Panc1 (cell line): ENCODE data around the gene CEP120. TPM values are rescaled to one million over a fixed set of nuclear protein-coding genes. Genes with fewer than 3 reads are reported as not detected.
"Not testable (repeated sequence)": the region's sequence is repeated elsewhere in the genome, so short reads cannot be mapped to it uniquely, and the experiment has no call there.

Source experiments
- ATAC-seq: fragments of 200-7000 bp; cut with Tn5 transposase; 2 replicates; pipeline ENCODE4 v1.9.1; 2020; ENCODE audit warnings: mild to moderate bottlenecking, moderate library complexity
- BruUV-seq: library from RNA; stranded (reverse); fragments of 400-500 nt; replicated peaks from 2 replicates; lab custom pipeline; 2021; lab: Mats Ljungman, UMichigan
- CTCF ChIA-PET: fragments of 300-600 bp; sonication (Branson Sonifier 250); formaldehyde crosslinking; loops from one replicate; lab custom pipeline; 2022; ENCODE audit warnings: antibody characterized with exemption; lab: Charles Lee
- POLR2A ChIA-PET: fragments of 300-600 bp; sonication (Branson Sonifier 250); formaldehyde crosslinking; loops from one replicate; lab custom pipeline; 2022; ENCODE audit warnings: antibody characterized with exemption; lab: Charles Lee
- DNase-seq: peaks from one replicate; pipeline ENCODE4 v3.0.0-alpha.2; 2010; ENCODE audit warnings: low read depth, low spot score
- H3K27ac ChIP-seq: 2 replicates; pipeline ENCODE4 v1.5.1; 2011; ENCODE audit warnings: mild to moderate bottlenecking, low read length, inconsistent platforms
- H3K27me3 ChIP-seq: fragments of 200-500 bp; sonication (Bioruptor generic); 2 replicates; pipeline ENCODE4 v1.6.0; 2014; ENCODE audit warnings: low read length, inconsistent platforms; ENCODE audit not compliant: control insufficient read depth, insufficient read depth
- H3K36me3 ChIP-seq: fragments of 200-500 bp; sonication (Bioruptor generic); 2 replicates; pipeline ENCODE4 v1.5.1; 2014; ENCODE audit warnings: inconsistent platforms, mild to moderate bottlenecking, low read length, moderate library complexity; ENCODE audit not compliant: control insufficient read depth, insufficient read depth
- H3K4me1 ChIP-seq: 2 replicates; pipeline ENCODE4 v1.5.1; 2011; ENCODE audit warnings: inconsistent platforms, mild to moderate bottlenecking, low read length, moderate library complexity; ENCODE audit not compliant: control insufficient read depth, insufficient read depth
- H3K4me3 ChIP-seq, 2 experiments: 2 replicates each; pipeline ENCODE4 v1.5.1; 2011 to 2012; ENCODE audit warnings: low read depth in 2 of 2, low read length in 2 of 2, mild to moderate bottlenecking in 2 of 2, inconsistent platforms in 1 of 2, moderate library complexity in 1 of 2
- H3K9me3 ChIP-seq: fragments of 200-500 bp; sonication (Bioruptor generic); 2 replicates; pipeline ENCODE4 v1.5.1; 2014; ENCODE audit warnings: low read depth, mild to moderate bottlenecking, inconsistent platforms, low read length, moderate library complexity; ENCODE audit not compliant: control insufficient read depth, insufficient read depth
- POLR2AphosphoS5 ChIP-seq: IDR thresholded peaks from 2 replicates; pipeline ENCODE4 v1.6.1; 2012; ENCODE audit warnings: mild to moderate bottlenecking, low read depth, low read length, moderate library complexity
- SIN3A ChIP-seq: IDR thresholded peaks from 2 replicates; pipeline ENCODE4 v1.6.1; 2012; ENCODE audit warnings: low read depth, mild to moderate bottlenecking, low read length, moderate library complexity, borderline replicate concordance; ENCODE audit not compliant: insufficient read depth
- TCF7L2 ChIP-seq: IDR thresholded peaks from 2 replicates; pipeline ENCODE4 v1.6.1; 2011; ENCODE audit warnings: mild to moderate bottlenecking, low read depth, low read length, inconsistent platforms
- in situ Hi-C: cut with HindIII; loops from 2 replicates; pipeline ENCODE4 v1.10.0; 2016; ENCODE audit warnings: low sequenced_read_pairs, low pct_unique_long_range_greater_than_20kb
- intact Hi-C: fragments of 100-400 bp; cut with micrococcal nuclease; formaldehyde crosslinking; loops from one replicate; pipeline ENCODE4 v1.10.0; 2022; ENCODE audit not compliant: unreplicated experiment
- total RNA-seq: library from RNA; stranded (reverse); gene quantifications from one replicate; pipeline ENCODE4 v1.2.1, GENCODE V29; 2021; ENCODE audit not compliant: unreplicated experiment
- TF ChIP-seq, protein P1 (sequence below): fragments of 450-650 bp; IDR thresholded peaks from 2 replicates; pipeline ENCODE4 v1.5.1; 2017; ENCODE audit warnings: mild to moderate bottlenecking
- TF ChIP-seq, protein P2 (sequence below), 2 experiments: IDR thresholded peaks; 2 replicates each; pipeline ENCODE4 v1.6.1; 2011 to 2012; ENCODE audit warnings: low read depth in 2 of 2, control low read depth in 1 of 2, low read length in 1 of 2, mild to moderate bottlenecking in 1 of 2, moderate library complexity in 1 of 2; ENCODE audit not compliant: insufficient read depth in 1 of 2

Gene CEP120
- total RNA-seq, 1 experiment from 2014 or later: 20.1 TPM

DNA sequence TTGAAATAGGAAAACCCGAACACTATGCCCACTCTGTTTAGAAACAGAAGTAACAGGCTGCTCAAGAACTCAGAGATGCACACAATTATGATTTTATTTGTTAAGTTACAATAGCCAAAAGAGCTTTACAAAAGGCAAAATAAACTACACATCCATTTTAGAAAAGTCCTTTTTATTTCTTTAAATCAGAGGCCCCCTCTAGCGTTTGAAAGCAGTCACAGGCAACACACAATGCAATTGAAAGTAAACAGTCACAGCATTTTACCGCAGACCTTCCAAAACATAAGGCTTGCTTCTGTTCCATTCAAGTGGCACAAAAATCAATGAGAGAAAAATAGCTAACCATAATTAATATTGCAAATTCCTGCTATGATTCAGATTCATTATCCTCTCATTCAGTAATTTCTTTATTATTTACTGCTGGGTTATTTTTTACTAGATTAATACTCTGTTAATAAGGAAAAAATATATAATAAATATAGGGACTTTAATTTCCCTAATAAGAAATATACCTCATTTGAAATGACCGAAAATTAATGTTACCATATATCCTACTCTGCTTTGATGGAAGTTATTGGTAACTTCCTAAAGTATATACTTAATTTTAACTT is 78.3 kb downstream of the CEP120 start:
- DNase-seq (peak; percentile 18), ATAC-seq (no peak)
- no TSS peak for BruUV-seq
- no peaks in the 10 kb centered on the region; the same call in 1 of the 2 replicates for H3K27me3 ChIP-seq
- in situ Hi-C loops (no loop called here), intact Hi-C loops (loop anchor here (5.0 to 10.0 kb wide), 2 partner anchors 310 to 828 kb away; partner anchors contain the start of gene PPIC)
- H3K4me1 ChIP-seq: no peaks in the 10 kb centered on the region
- ChIA-PET POLR2A (no interaction called here), CTCF (interaction anchor here (1.0 kb wide), 1 partner anchor 829 kb away, joined by 3 read pairs; no protein-coding TSS in a partner anchor)
- H3K36me3 ChIP-seq: no peaks in the 10 kb centered on the region
- H3K27ac ChIP-seq: no peak overlapping the region
- H3K4me3 ChIP-seq: no peak overlapping the region
- H3K9me3 ChIP-seq: no peaks in the 10 kb centered on the region
- TF ChIP-seq, protein P1, sequence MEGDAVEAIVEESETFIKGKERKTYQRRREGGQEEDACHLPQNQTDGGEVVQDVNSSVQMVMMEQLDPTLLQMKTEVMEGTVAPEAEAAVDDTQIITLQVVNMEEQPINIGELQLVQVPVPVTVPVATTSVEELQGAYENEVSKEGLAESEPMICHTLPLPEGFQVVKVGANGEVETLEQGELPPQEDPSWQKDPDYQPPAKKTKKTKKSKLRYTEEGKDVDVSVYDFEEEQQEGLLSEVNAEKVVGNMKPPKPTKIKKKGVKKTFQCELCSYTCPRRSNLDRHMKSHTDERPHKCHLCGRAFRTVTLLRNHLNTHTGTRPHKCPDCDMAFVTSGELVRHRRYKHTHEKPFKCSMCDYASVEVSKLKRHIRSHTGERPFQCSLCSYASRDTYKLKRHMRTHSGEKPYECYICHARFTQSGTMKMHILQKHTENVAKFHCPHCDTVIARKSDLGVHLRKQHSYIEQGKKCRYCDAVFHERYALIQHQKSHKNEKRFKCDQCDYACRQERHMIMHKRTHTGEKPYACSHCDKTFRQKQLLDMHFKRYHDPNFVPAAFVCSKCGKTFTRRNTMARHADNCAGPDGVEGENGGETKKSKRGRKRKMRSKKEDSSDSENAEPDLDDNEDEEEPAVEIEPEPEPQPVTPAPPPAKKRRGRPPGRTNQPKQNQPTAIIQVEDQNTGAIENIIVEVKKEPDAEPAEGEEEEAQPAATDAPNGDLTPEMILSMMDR: peak; percentile 68; the same call in 1 of the 2 replicates
- no peak for TF ChIP-seq POLR2AphosphoS5

DNA sequence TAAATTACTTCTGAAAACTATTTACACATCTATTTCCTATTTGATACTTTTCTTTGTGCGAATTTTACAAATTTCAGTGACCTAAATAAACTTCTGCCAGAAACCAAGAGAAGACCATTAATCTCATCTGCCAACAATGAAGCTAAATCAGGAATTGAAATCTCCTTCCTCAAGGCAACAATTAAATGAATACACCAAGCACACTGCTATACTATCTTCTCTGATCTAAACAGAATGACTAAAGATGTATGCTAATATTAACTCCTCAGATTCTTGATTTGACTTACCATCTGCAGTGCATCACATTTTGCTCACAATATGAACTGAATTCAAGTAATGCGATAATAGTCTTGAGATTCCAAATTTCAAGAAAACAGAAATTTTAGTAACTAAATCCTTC is 82.3 kb downstream of the CEP120 start:
- Histone ChIP-seq H3K9me3 (no peaks in the 10 kb centered on the region), H3K4me1 (no peaks in the 10 kb centered on the region), H3K27me3 (no peaks in the 10 kb centered on the region; the same call in 1 of the 2 replicates), H3K27ac (no peak overlapping the region), H3K4me3 (no peak overlapping the region), H3K36me3 (no peaks in the 10 kb centered on the region)
- no peak for TF ChIP-seq TCF7L2
- TF ChIP-seq, protein P2, sequence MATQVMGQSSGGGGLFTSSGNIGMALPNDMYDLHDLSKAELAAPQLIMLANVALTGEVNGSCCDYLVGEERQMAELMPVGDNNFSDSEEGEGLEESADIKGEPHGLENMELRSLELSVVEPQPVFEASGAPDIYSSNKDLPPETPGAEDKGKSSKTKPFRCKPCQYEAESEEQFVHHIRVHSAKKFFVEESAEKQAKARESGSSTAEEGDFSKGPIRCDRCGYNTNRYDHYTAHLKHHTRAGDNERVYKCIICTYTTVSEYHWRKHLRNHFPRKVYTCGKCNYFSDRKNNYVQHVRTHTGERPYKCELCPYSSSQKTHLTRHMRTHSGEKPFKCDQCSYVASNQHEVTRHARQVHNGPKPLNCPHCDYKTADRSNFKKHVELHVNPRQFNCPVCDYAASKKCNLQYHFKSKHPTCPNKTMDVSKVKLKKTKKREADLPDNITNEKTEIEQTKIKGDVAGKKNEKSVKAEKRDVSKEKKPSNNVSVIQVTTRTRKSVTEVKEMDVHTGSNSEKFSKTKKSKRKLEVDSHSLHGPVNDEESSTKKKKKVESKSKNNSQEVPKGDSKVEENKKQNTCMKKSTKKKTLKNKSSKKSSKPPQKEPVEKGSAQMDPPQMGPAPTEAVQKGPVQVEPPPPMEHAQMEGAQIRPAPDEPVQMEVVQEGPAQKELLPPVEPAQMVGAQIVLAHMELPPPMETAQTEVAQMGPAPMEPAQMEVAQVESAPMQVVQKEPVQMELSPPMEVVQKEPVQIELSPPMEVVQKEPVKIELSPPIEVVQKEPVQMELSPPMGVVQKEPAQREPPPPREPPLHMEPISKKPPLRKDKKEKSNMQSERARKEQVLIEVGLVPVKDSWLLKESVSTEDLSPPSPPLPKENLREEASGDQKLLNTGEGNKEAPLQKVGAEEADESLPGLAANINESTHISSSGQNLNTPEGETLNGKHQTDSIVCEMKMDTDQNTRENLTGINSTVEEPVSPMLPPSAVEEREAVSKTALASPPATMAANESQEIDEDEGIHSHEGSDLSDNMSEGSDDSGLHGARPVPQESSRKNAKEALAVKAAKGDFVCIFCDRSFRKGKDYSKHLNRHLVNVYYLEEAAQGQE (IDR thresholded peaks at IDR 0.05; ENCODE audit: insufficient read depth in 1 of 2, low read depth in 2 of 2, low read length in 1 of 2): no peak
- TF ChIP-seq SIN3A: no peak
- TF ChIP-seq, protein P1: no peak
- no peak for TF ChIP-seq POLR2AphosphoS5
- in situ Hi-C loops (no loop called here), intact Hi-C loops (loop anchor here (10.0 kb wide), 1 partner anchor 306 kb away; the partner anchor contains the start of gene PPIC)
- CTCF ChIA-PET: no interaction called here
- no peak for ATAC-seq
- BruUV-seq: no TSS peak
- POLR2A ChIA-PET: no interaction called here
- no peak for DNase-seq

DNA sequence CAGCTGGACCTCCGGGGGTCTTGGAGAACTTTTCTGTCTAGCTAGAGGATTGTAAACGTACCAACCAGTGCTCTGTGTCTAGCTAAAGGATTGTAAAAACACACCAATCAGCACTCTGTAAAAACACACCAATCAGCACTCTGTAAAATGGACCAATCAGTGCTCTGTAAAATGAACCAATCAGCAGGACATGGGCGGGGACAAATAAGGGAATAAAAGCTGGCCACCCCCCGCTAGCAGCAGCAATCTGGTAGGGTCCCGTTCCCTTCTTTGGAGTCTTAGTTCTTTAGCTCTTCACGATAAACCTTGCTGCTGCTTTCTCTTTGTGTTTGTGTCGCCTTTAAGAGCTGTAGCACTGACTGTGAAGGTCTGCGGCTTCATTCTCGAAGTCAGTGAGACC is 114.8 kb downstream of the CEP120 start:
- POLR2A ChIA-PET, H3K9me3 ChIP-seq, CTCF ChIA-PET, BruUV-seq, ATAC-seq, H3K4me3 ChIP-seq, DNase-seq, intact Hi-C loops, H3K27ac ChIP-seq, H3K27me3 ChIP-seq, H3K4me1 ChIP-seq, H3K36me3 ChIP-seq, in situ Hi-C loops: not testable (repeated sequence)
